IMR-90 (cell line): Measurements from ENCODE around the gene CTTN. TPM values are rescaled to one million over a fixed set of nuclear protein-coding genes. Genes with fewer than 3 reads are reported as not detected.

Experiments used
- ATAC-seq: fragments of 200-7000 bp; cut with Tn5 transposase; 2 replicates; pipeline ENCODE4 v1.9.1; 2020; ENCODE audit warnings: low read depth, mild to moderate bottlenecking, moderate library complexity
- BruUV-seq: library from RNA; stranded (reverse); fragments of 400-500 nt; replicated peaks from 2 replicates; lab custom pipeline; 2021; lab: Mats Ljungman, UMichigan
- CTCF ChIA-PET: fragments of 300-600 bp; formaldehyde crosslinking; extraction: SDS; loops from one replicate; lab custom pipeline; 2021; ENCODE audit warnings: antibody characterized with exemption; lab: Yijun Ruan, JAX
- POLR2A ChIA-PET: fragments of 300-600 bp; sonication (Branson Sonifier 250); formaldehyde crosslinking; loops from one replicate; lab custom pipeline; 2022; ENCODE audit warnings: antibody characterized with exemption; ENCODE audit not compliant: unreplicated experiment; lab: Charles Lee
- DNase-seq: peaks from one replicate; pipeline ENCODE4 v3.0.0; 2013
- H2AFZ ChIP-seq: replicated peaks from 2 replicates; pipeline ENCODE3; 2013; ENCODE audit warnings: low read length, mild to moderate bottlenecking; ENCODE audit not compliant: poor library complexity
- H2AK5ac ChIP-seq: 2 replicates; pipeline ENCODE4 v1.6.1; 2013; ENCODE audit warnings: low read depth, low read length, inconsistent platforms
- H2AK9ac ChIP-seq: replicated peaks from 2 replicates; pipeline ENCODE3; 2013; ENCODE audit warnings: mild to moderate bottlenecking, low read depth, low read length, moderate library complexity; ENCODE audit not compliant: poor library complexity
- H2BK120ac ChIP-seq: 2 replicates; pipeline ENCODE4 v1.6.1; 2013; ENCODE audit warnings: low read depth, low read length, inconsistent platforms
- H2BK15ac ChIP-seq: 3 replicates; pipeline ENCODE4 v1.6.1; 2013; ENCODE audit warnings: low read depth, low read length, inconsistent platforms
- H2BK20ac ChIP-seq: 2 replicates; pipeline ENCODE4 v1.6.1; 2013; ENCODE audit warnings: low read depth, mild to moderate bottlenecking, inconsistent platforms, low read length, moderate library complexity
- H2BK5ac ChIP-seq: 2 replicates; pipeline ENCODE4 v1.6.1; 2013; ENCODE audit warnings: mild to moderate bottlenecking, low read depth, low read length, inconsistent platforms; ENCODE audit not compliant: poor library complexity, severe bottlenecking
- H3K14ac ChIP-seq: replicated peaks from 2 replicates; pipeline ENCODE4 v1.6.1; 2013; ENCODE audit warnings: low read depth, low read length, inconsistent platforms
- H3K18ac ChIP-seq: 2 replicates; pipeline ENCODE4 v1.6.1; 2013; ENCODE audit warnings: low read depth, low read length, control low read depth
- H3K23ac ChIP-seq: 2 replicates; pipeline ENCODE4 v1.6.1; 2013; ENCODE audit warnings: low read depth, low read length, inconsistent platforms
- H3K27ac ChIP-seq: 2 replicates; pipeline ENCODE4 v1.5.1; 2013; ENCODE audit warnings: mild to moderate bottlenecking, control low read depth, low read length; ENCODE audit not compliant: insufficient read depth
- H3K27me3 ChIP-seq: 2 replicates; pipeline ENCODE4 v1.6.1; 2013; ENCODE audit warnings: low read length; ENCODE audit not compliant: control insufficient read depth, insufficient read depth
- H3K36me3 ChIP-seq: 2 replicates; pipeline ENCODE4 v1.6.1; 2013; ENCODE audit warnings: low read length, mixed read lengths; ENCODE audit not compliant: control insufficient read depth, insufficient read depth
- H3K4ac ChIP-seq: 2 replicates; pipeline ENCODE4 v1.6.1; 2013; ENCODE audit warnings: low read depth, low read length, inconsistent platforms
- H3K4me1 ChIP-seq: 2 replicates; pipeline ENCODE4 v1.6.1; 2013; ENCODE audit warnings: low read length, mixed read lengths; ENCODE audit not compliant: control insufficient read depth, insufficient read depth
- H3K4me2 ChIP-seq: 2 replicates; pipeline ENCODE4 v1.6.1; 2013; ENCODE audit warnings: low read depth, mild to moderate bottlenecking, control low read depth, low read length, moderate library complexity
- H3K4me3 ChIP-seq: 2 replicates; pipeline ENCODE4 v1.5.1; 2013; ENCODE audit warnings: low read depth, mild to moderate bottlenecking, control low read depth, low read length, moderate library complexity; ENCODE audit not compliant: insufficient read depth
- H3K56ac ChIP-seq: 2 replicates; pipeline ENCODE4 v1.6.1; 2013; ENCODE audit warnings: low read length, inconsistent platforms; ENCODE audit not compliant: insufficient read depth; ENCODE audit errors: extremely low read depth
- H3K79me1 ChIP-seq, 2 experiments: 2 replicates each; pipeline ENCODE4 v1.6.1; 2013; ENCODE audit warnings: low read length in 2 of 2, inconsistent platforms in 1 of 2, low read depth in 1 of 2
- H3K9ac ChIP-seq: 2 replicates; pipeline ENCODE4 v1.6.1; 2013; ENCODE audit warnings: low read depth, low read length, control low read depth
- H3K9me1 ChIP-seq: 2 replicates; pipeline ENCODE4 v1.6.1; 2013; ENCODE audit warnings: low read length, inconsistent platforms; ENCODE audit not compliant: insufficient read depth
- H3K9me3 ChIP-seq: 2 replicates; pipeline ENCODE4 v1.6.1; 2013; ENCODE audit warnings: low read length; ENCODE audit not compliant: control insufficient read depth, insufficient read depth
- H4K20me1 ChIP-seq: 2 replicates; pipeline ENCODE4 v1.6.1; 2013; ENCODE audit warnings: low read length, inconsistent platforms; ENCODE audit not compliant: insufficient read depth
- H4K5ac ChIP-seq: 2 replicates; pipeline ENCODE4 v1.6.1; 2013; ENCODE audit warnings: mild to moderate bottlenecking, low read depth, low read length, control low read depth
- H4K8ac ChIP-seq, 2 experiments: 2 replicates each; pipeline ENCODE4 v1.6.1; 2013; ENCODE audit warnings: low read depth in 2 of 2, low read length in 2 of 2, control low read depth in 1 of 2, inconsistent platforms in 1 of 2
- H4K91ac ChIP-seq: 2 replicates; pipeline ENCODE4 v1.6.1; 2013; ENCODE audit warnings: low read depth, low read length, inconsistent platforms; ENCODE audit not compliant: insufficient read depth
- CHD1 ChIP-seq: IDR thresholded peaks from 2 replicates; pipeline ENCODE4 v1.6.1; 2012; ENCODE audit warnings: low read depth, low read length, improper control_type of control experiment
- ELK1 ChIP-seq: fragments of 150-350 bp; IDR thresholded peaks from 2 replicates; pipeline ENCODE4 v1.6.1; 2016; ENCODE audit warnings: low read depth, mild to moderate bottlenecking, low read length, moderate library complexity, borderline replicate concordance
- FOS ChIP-seq: fragments of 150-350 bp; IDR thresholded peaks from 2 replicates; pipeline ENCODE4 v1.6.1; 2016; ENCODE audit warnings: low read depth, low read length
- MAFK ChIP-seq: IDR thresholded peaks from 2 replicates; pipeline ENCODE4 v1.6.1; 2012; ENCODE audit warnings: low read depth, low read length, improper control_type of control experiment
- MXI1 ChIP-seq: IDR thresholded peaks from 2 replicates; pipeline ENCODE4 v1.6.1; 2012; ENCODE audit warnings: low read depth, mild to moderate bottlenecking, low read length, moderate library complexity, borderline replicate concordance
- NFE2L2 ChIP-seq: fragments of 150-350 bp; IDR thresholded peaks from 2 replicates; pipeline ENCODE4 v1.6.1; 2016; ENCODE audit warnings: low read depth, mild to moderate bottlenecking, low read length
- POLR2A ChIP-seq: IDR thresholded peaks from 2 replicates; pipeline ENCODE4 v1.6.1; 2012; ENCODE audit warnings: mild to moderate bottlenecking, low read depth, low read length
- RAD21 ChIP-seq: IDR thresholded peaks from 2 replicates; pipeline ENCODE4 v1.6.1; 2012; ENCODE audit warnings: low read length, improper control_type of control experiment
- RCOR1 ChIP-seq: IDR thresholded peaks from 2 replicates; pipeline ENCODE4 v1.6.1; 2012; ENCODE audit warnings: mild to moderate bottlenecking, low read length, improper control_type of control experiment; ENCODE audit not compliant: insufficient replicate concordance
- RFX5 ChIP-seq: IDR thresholded peaks from 2 replicates; pipeline ENCODE4 v1.8.0; 2012; ENCODE audit warnings: low read depth, mild to moderate bottlenecking, low read length, moderate library complexity
- SMC3 ChIP-seq: fragments of 150-350 bp; IDR thresholded peaks from 2 replicates; pipeline ENCODE4 v1.6.1; 2016; ENCODE audit warnings: low read depth, mild to moderate bottlenecking, antibody characterized with exemption, low read length, moderate library complexity
- USF2 ChIP-seq: fragments of 150-350 bp; IDR thresholded peaks from 2 replicates; pipeline ENCODE4 v1.6.1; 2017; ENCODE audit warnings: mild to moderate bottlenecking, antibody characterized with exemption, low read length, low read depth
- WGBS, 2 experiments: methylation state at CpG; one replicate each; pipeline versions ENCODE4 v1.1.5 to v1.1.7; 2013; ENCODE audit warnings: missing lambda C conversion rate in 2 of 2; ENCODE audit not compliant: insufficient read length in 1 of 2; ENCODE audit errors: extremely low coverage in 2 of 2; 5-methylcytosine and 5-hydroxymethylcytosine counted together
- dilution Hi-C: fragments of 300-500 bp; cut with HindIII; formaldehyde crosslinking; loops from one replicate; pipeline ENCODE4 v1.14.3; 2018; ENCODE audit warnings: low sequenced_read_pairs; ENCODE audit not compliant: unreplicated experiment
- in situ Hi-C: fragments of 300-500 bp; cut with MboI; formaldehyde crosslinking; loops from 3 replicates; pipeline ENCODE4 v1.14.3; 2019; ENCODE audit warnings: low sequenced_read_pairs, inconsistent platforms, mixed read lengths
- intact Hi-C: fragments of 100-400 bp; cut with micrococcal nuclease; formaldehyde crosslinking; loops from 2 replicates; pipeline ENCODE4 v1.10.0; 2022
- polyA plus RNA-seq, 3 experiments: library from polyadenylated mRNA; depleted of rRNA; stranded (reverse); fragments of >200 nt; gene quantifications; 2 replicates each; pipeline ENCODE4 v1.2.3, GENCODE V29; 2012; ENCODE audit warnings: low replicate concordance in 1 of 3
- total RNA-seq: library from RNA; depleted of rRNA; stranded (reverse); fragments of >200 nt; gene quantifications from 2 replicates; pipeline ENCODE4 v1.2.3, GENCODE V29; 2012

Gene CTTN
- total and polyA plus RNA-seq, 2 of the 4 experiments (the other 2 are of a cell fraction), result 287 to 296 TPM

GRCh38 chr11:70463478-70464255 is 65.3 kb downstream of the CTTN start:
- Histone ChIP-seq H3K79me1 (no peaks in the 10 kb centered on the region), H3K27me3 (peaks cover 36% of the 10 kb centered on the region), H3K23ac (no peak overlapping the region), H3K9me1 (no peaks in the 10 kb centered on the region), H4K91ac (no peak overlapping the region), H3K18ac (no peak overlapping the region), H4K20me1 (peaks cover 2% of the 10 kb centered on the region; the same call in 1 of the 2 replicates), H3K4me1 (no peaks in the 10 kb centered on the region), H4K5ac (no peak overlapping the region), H2AK5ac (no peak overlapping the region), H3K56ac (no peak overlapping the region), H3K36me3 (no peaks in the 10 kb centered on the region), H2BK120ac (no peak overlapping the region), H3K9ac (no peak overlapping the region), H2AK9ac (no peak overlapping the region), H2BK20ac (no peak overlapping the region), H2AFZ (no peak overlapping the region), H3K4me2 (no peak overlapping the region), H3K27ac (no peak overlapping the region), H3K4ac (no peak overlapping the region), H4K8ac (no peak overlapping the region), H2BK15ac (no peak overlapping the region), H3K4me3 (no peak overlapping the region), H3K9me3 (no peaks in the 10 kb centered on the region; the same call in 1 of the 2 replicates), H2BK5ac (no peak overlapping the region), H3K14ac (no peak overlapping the region)
- POLR2A ChIA-PET, result no interaction called here
- CTCF ChIA-PET, result no interaction called here
- in situ Hi-C loops, result no loop called here
- WGBS, 2 experiments, result 86% methylated on average over 36 of the region's 61 CpGs; no CpG with 5 or more reads in 1 of the 2 experiments
- intact Hi-C loops, result no loop called here
- dilution Hi-C loops, result no loop called here
- ATAC-seq, result no peak
- BruUV-seq, result no TSS peak
- no peak for DNase-seq
- TF ChIP-seq RFX5 (no peak), FOS (no peak), RAD21 (no peak), CHD1 (no peak), MAFK (no peak), SMC3 (no peak), POLR2A (no peak), RCOR1 (no peak), MXI1 (no peak), NFE2L2 (no peak), ELK1 (no peak), USF2 (no peak)
